Uterus (tissue), 2 donors: ENCODE data around the gene LDHB.

ENCODE experiments used
- POLR2A ChIP-seq, 2 donors: fragments of 450-650 bp; IDR thresholded peaks; one replicate each; pipeline ENCODE4 v1.6.1; 2016; ENCODE audit warnings: antibody characterized with exemption in 2 of 2, mild to moderate bottlenecking in 1 of 2, moderate library complexity in 1 of 2
- TF ChIP-seq, protein P1 (sequence below), 4 experiments: fragments of 200-600 bp in 2 of 4; fragments of 450-650 bp in 2 of 4; sonication (generic) in 2 of 4; IDR thresholded peaks; one replicate each; pipeline ENCODE4 v1.5.1; 2016 to 2019; ENCODE audit warnings: antibody characterized with exemption in 4 of 4, mild to moderate bottlenecking in 2 of 4, moderate library complexity in 1 of 4

DNA sequence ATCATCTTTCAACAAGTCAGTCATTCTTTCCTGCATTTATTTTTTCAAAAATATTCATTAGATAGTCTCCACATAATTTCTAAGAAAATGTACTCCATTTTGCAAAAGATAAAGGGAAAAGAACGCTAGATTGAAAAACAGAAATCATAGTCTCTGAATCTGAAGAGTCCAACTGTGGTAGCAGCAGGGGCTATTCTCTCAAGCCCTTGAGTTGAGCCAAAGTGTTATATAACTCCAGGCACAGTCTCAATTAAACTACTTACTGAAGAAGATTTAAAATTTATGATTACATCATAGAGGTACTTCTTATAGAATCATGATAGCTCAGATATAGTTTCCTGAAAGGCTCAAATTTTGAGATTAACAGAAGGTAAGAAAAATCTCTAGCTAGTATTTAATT, 5.8 kb downstream of the LDHB start:
- TF ChIP-seq, protein P1, sequence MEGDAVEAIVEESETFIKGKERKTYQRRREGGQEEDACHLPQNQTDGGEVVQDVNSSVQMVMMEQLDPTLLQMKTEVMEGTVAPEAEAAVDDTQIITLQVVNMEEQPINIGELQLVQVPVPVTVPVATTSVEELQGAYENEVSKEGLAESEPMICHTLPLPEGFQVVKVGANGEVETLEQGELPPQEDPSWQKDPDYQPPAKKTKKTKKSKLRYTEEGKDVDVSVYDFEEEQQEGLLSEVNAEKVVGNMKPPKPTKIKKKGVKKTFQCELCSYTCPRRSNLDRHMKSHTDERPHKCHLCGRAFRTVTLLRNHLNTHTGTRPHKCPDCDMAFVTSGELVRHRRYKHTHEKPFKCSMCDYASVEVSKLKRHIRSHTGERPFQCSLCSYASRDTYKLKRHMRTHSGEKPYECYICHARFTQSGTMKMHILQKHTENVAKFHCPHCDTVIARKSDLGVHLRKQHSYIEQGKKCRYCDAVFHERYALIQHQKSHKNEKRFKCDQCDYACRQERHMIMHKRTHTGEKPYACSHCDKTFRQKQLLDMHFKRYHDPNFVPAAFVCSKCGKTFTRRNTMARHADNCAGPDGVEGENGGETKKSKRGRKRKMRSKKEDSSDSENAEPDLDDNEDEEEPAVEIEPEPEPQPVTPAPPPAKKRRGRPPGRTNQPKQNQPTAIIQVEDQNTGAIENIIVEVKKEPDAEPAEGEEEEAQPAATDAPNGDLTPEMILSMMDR (IDR thresholded peaks at IDR 0.05) = no peak
- TF ChIP-seq POLR2A (IDR thresholded peaks at IDR 0.05) = no peak
